SH-SY5Y (cell line): ENCODE results near the gene CLDN9.

Source experiments
- GATA2 ChIP-seq: IDR thresholded peaks from 2 replicates; pipeline ENCODE4 v1.6.1; 2011; ENCODE audit warnings: mild to moderate bottlenecking, low read depth, low read length
- GATA3 ChIP-seq: IDR thresholded peaks from 2 replicates; pipeline ENCODE4 v1.6.1; 2011; ENCODE audit warnings: low read depth, mild to moderate bottlenecking, low read length, moderate library complexity

DNA sequence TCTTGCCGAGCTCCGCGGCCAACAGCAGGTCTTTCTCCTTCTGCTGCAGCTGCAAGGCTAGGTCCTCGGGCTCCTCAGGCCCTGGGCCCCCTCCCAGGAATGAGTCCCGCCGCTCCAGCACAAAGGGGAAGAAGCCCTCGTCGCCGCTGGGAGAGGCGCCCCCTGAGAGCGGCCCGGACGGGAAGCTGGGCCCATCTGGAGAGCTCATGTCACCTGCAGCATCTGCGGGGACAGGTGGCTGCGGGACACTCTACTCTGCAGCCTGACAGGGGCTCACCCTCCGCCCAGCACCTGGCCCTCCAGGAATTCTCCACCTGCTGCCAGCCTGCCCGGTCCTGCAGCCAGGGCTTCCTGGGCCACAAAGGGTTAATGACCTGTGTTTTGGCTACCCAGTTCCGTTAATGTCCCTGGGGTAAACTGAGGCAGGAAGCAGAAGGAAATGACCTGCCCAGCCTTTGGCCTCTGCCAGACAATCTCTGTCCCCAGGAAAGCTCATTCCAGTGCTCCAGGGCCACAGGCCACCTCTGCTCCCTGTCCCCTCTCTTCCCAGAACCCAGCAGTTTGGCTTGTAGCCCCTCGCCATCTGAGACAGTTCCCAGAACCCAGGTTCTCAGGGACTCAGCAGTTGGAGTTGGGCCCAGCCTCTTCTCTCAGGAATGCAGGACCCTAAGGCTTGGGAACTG lies 22.7 kb downstream of the CLDN9 start:
- TF ChIP-seq GATA2 (no peak), GATA3 (no peak)
